BLaER1 treated with 17β-estradiol and CSF1 and Interleukin-3, amounts not matched to agents 10 nM and 100 nM (cell line): ENCODE data around the gene TMPRSS9.

Source experiments
- H3K27ac ChIP-seq, 11 experiments: shearing (Covaris generic); formaldehyde crosslinking; 2 replicates each; pipeline ENCODE4 v1.8.1; 2022
- H3K27me3 ChIP-seq, 11 experiments: shearing (Covaris generic); formaldehyde crosslinking; 2 replicates each; pipeline ENCODE4 v1.8.1; 2022
- H3K36me3 ChIP-seq, 11 experiments: shearing (Covaris generic); formaldehyde crosslinking; 2 replicates each; pipeline ENCODE4 v1.8.1; 2022
- H3K4me1 ChIP-seq, 10 experiments: shearing (Covaris generic); formaldehyde crosslinking; 2 replicates each; pipeline ENCODE4 v1.8.1; 2022
- H3K4me2 ChIP-seq, 11 experiments: shearing (Covaris generic); formaldehyde crosslinking; 2 replicates each; pipeline ENCODE4 v1.8.1; 2022
- H3K4me3 ChIP-seq, 10 experiments: shearing (Covaris generic); formaldehyde crosslinking; 2 replicates each; pipeline ENCODE4 v1.8.1; 2022
- H3K9ac ChIP-seq, 11 experiments: shearing (Covaris generic); formaldehyde crosslinking; 2 replicates each; pipeline ENCODE4 v1.8.1; 2022
- H3K9me3 ChIP-seq, 11 experiments: shearing (Covaris generic); formaldehyde crosslinking; replicated peaks in 1 of 11; 2 replicates each; pipeline ENCODE4 v1.8.1; 2022
- H4K20me1 ChIP-seq, 11 experiments: shearing (Covaris generic); formaldehyde crosslinking; 2 replicates each; pipeline ENCODE4 v1.8.1; 2022
- Cebpa-rat ChIP-seq, 11 experiments: shearing (Covaris generic); IDR thresholded peaks; 2 replicates each; pipeline ENCODE4 v1.8.1; 2022

The TMPRSS9 gene

GRCh38 chr19:2426611-2427428, 66.8 kb downstream of the TMPRSS9 start:
- peak overlapping the region; percentile 89 to 100 (median 99) for H3K4me2 ChIP-seq
- H3K27me3 ChIP-seq, result no peaks in the 10 kb centered on the region
- peak overlapping the region; percentile 97 to 100 (median 99) for H3K27ac ChIP-seq
- peaks cover 42 to 91% (median 89%) of the 10 kb centered on the region in 10 experiments for H3K4me1 ChIP-seq
- peaks cover 31 to 63% (median 52%) of the 10 kb centered on the region in 11 experiments; a peak in 21 of 22 replicates for H3K36me3 ChIP-seq
- H3K9me3 ChIP-seq, result no peaks in the 10 kb centered on the region
- peak overlapping the region; percentile 94 to 100 (median 98) for H3K9ac ChIP-seq
- peak overlapping the region; percentile 80 to 98 (median 89) for H3K4me3 ChIP-seq
- H4K20me1 ChIP-seq, result peaks cover 27 to 93% (median 72%) of the 10 kb centered on the region in 11 experiments
- no peak for TF ChIP-seq Cebpa-rat (IDR thresholded peaks at IDR 0.05)

- Histone ChIP-seq H4K20me1 (peaks cover 27 to 92% (median 70%) of the 10 kb centered on the region in 11 experiments), H3K9me3 (no peaks in the 10 kb centered on the region), H3K27me3 (no peaks in the 10 kb centered on the region), H3K9ac (peak within 1 kb of the TSS; percentile 94 to 100 (median 98)), H3K4me1 (peaks cover 42 to 91% (median 88%) of the 10 kb centered on the region in 10 experiments), H3K36me3 (peaks cover 38 to 72% (median 60%) of the 10 kb centered on the region in 11 experiments), H3K4me2 (peak within 1 kb of the TSS; percentile 89 to 100 (median 99)), H3K4me3 (peak within 1 kb of the TSS; percentile 80 to 98 (median 89)), H3K27ac (peak within 1 kb of the TSS; percentile 97 to 100 (median 99))
- TF ChIP-seq Cebpa-rat (IDR thresholded peaks at IDR 0.05), result peak in 9 of 11 experiments; percentile 40 to 87 (median 62); a peak in 12 of 22 replicates
Measured at GRCh38 chr19:2427429-2428320, 67.6 kb downstream of the TMPRSS9 start, which contains the start of gene TIMM13. Gene TIMM13 (minus strand): TSS chr19:2427586. CDS start chr19:2427533, 53 bp downstream.

GRCh38 chr19:2428321-2428690, 68.2 kb downstream of the TMPRSS9 start:
- Histone ChIP-seq H3K27ac (peak overlapping the region in 10 of 11 experiments; percentile 97 to 100 (median 99); a peak in 18 of 22 replicates), H3K9ac (peak overlapping the region in 8 of 11 experiments; percentile 94 to 100 (median 98); a peak in 16 of 22 replicates)

GRCh38 chr19:2428756-2429711, 69.0 kb downstream of the TMPRSS9 start:
- Histone ChIP-seq H3K27ac (peak overlapping the region in 9 of 11 experiments; percentile 14 to 100 (median 99); a peak in 17 of 22 replicates), H3K9ac (peak overlapping the region in 9 of 11 experiments; percentile 11 to 100 (median 96); a peak in 15 of 22 replicates), H3K36me3 (peaks cover 40 to 79% (median 64%) of the 10 kb centered on the region in 11 experiments), H3K9me3 (no peaks in the 10 kb centered on the region), H3K27me3 (no peaks in the 10 kb centered on the region), H3K4me1 (peaks cover 35 to 78% (median 76%) of the 10 kb centered on the region in 10 experiments), H4K20me1 (peaks cover 22 to 85% (median 58%) of the 10 kb centered on the region in 11 experiments), H3K4me2 (peak overlapping the region in 10 of 11 experiments; percentile 89 to 100 (median 99); a peak in 18 of 22 replicates), H3K4me3 (no peak overlapping the region)
- no peak for TF ChIP-seq Cebpa-rat (IDR thresholded peaks at IDR 0.05)

More at GRCh38 chr19:2428321-2428690, 68.2 kb downstream of the TMPRSS9 start:
- Histone ChIP-seq H3K27me3 (no peaks in the 10 kb centered on the region), H4K20me1 (peaks cover 27 to 87% (median 65%) of the 10 kb centered on the region in 11 experiments), H3K4me1 (peaks cover 42 to 85% (median 83%) of the 10 kb centered on the region in 10 experiments), H3K4me3 (peak overlapping the region in 5 of 10 experiments; percentile 81 to 94 (median 89); a peak in 8 of 20 replicates), H3K4me2 (peak overlapping the region; percentile 89 to 100 (median 99)), H3K36me3 (peaks cover 38 to 78% (median 61%) of the 10 kb centered on the region in 11 experiments), H3K9me3 (no peaks in the 10 kb centered on the region)
- TF ChIP-seq Cebpa-rat (IDR thresholded peaks at IDR 0.05), result no peak

GRCh38 chr19:2429917-2430535, 70.0 kb downstream of the TMPRSS9 start:
- Histone ChIP-seq H3K27me3 (no peaks in the 10 kb centered on the region), H3K9ac (peak overlapping the region in 8 of 11 experiments; percentile 41 to 100 (median 96); a peak in 10 of 22 replicates), H3K4me1 (peaks cover 27 to 69% (median 67%) of the 10 kb centered on the region in 10 experiments), H3K4me3 (no peak overlapping the region), H3K27ac (peak overlapping the region in 7 of 11 experiments; percentile 28 to 100 (median 97); a peak in 9 of 22 replicates), H3K9me3 (no peaks in the 10 kb centered on the region), H3K4me2 (peak overlapping the region in 9 of 11 experiments; percentile 59 to 100 (median 99); a peak in 17 of 22 replicates), H4K20me1 (peaks cover 21 to 85% (median 57%) of the 10 kb centered on the region in 11 experiments), H3K36me3 (peaks cover 47 to 86% (median 72%) of the 10 kb centered on the region in 11 experiments)
- no peak for TF ChIP-seq Cebpa-rat (IDR thresholded peaks at IDR 0.05)

GRCh38 chr19:2431318-2432055, 71.4 kb downstream of the TMPRSS9 start:
- Histone ChIP-seq H3K4me2 (peak overlapping the region; percentile 9 to 100 (median 99); a peak in 19 of 22 replicates), H3K27me3 (no peaks in the 10 kb centered on the region), H3K4me3 (no peak overlapping the region), H3K36me3 (peaks cover 41 to 85% (median 69%) of the 10 kb centered on the region in 11 experiments), H4K20me1 (peaks cover 6 to 84% (median 42%) of the 10 kb centered on the region in 11 experiments; a peak in 21 of 22 replicates), H3K27ac (peak overlapping the region in 8 of 11 experiments; percentile 24 to 100 (median 38); a peak in 13 of 22 replicates), H3K9me3 (no peaks in the 10 kb centered on the region), H3K9ac (peak overlapping the region in 9 of 11 experiments; percentile 14 to 100 (median 45); a peak in 15 of 22 replicates), H3K4me1 (peaks cover 13 to 54% (median 52%) of the 10 kb centered on the region in 10 experiments)
- TF ChIP-seq Cebpa-rat (IDR thresholded peaks at IDR 0.05), result no peak
